Heart right ventricle (tissue), 16 donors: ENCODE results near the gene CDK9. TPM values are rescaled to one million over a fixed set of nuclear protein-coding genes. Genes with fewer than 3 reads are reported as not detected.

Experiments used
- ATAC-seq, 8 donors: fragments of 200-7000 bp; cut with Tn5 transposase; one replicate each; pipeline ENCODE4 v1.9.1; 2020; ENCODE audit warnings: mild to moderate bottlenecking in 8 of 8, moderate library complexity in 8 of 8, moderate number of reproducible peaks in 1 of 8
- DNase-seq, 2 donors: peaks; one replicate each; pipeline ENCODE4 v3.0.0-alpha.2; 2020
- H3K27ac ChIP-seq, 10 donors: fragments of 200-600 bp; sonication (generic) in 2 of 10; one replicate each; pipeline versions ENCODE4 v1.5.0 to v1.8.0; 2020 to 2022; ENCODE audit warnings: mild to moderate bottlenecking in 3 of 10
- H3K27me3 ChIP-seq, 7 donors: fragments of 200-600 bp; one replicate each; pipeline ENCODE4 v1.8.0; 2021 to 2022; ENCODE audit warnings: mild to moderate bottlenecking in 2 of 7
- H3K36me3 ChIP-seq, 9 donors: fragments of 200-600 bp; sonication (generic) in 1 of 9; one replicate each; pipeline versions ENCODE4 v1.5.0 to v1.8.0; 2020 to 2022; ENCODE audit warnings: mild to moderate bottlenecking in 2 of 9
- H3K4me1 ChIP-seq, 9 donors: fragments of 200-600 bp; sonication (generic) in 1 of 9; one replicate each; pipeline versions ENCODE4 v1.5.0 to v1.8.0; 2020 to 2022; ENCODE audit warnings: mild to moderate bottlenecking in 4 of 9
- H3K4me3 ChIP-seq, 10 donors: fragments of 200-600 bp; sonication (generic) in 2 of 10; one replicate each; pipeline versions ENCODE4 v1.5.0 to v1.8.0; 2020 to 2022; ENCODE audit warnings: mild to moderate bottlenecking in 7 of 10, moderate library complexity in 2 of 10
- H3K9me3 ChIP-seq, 11 donors: fragments of 200-600 bp in 10 of 11; sonication (generic) in 2 of 11; one replicate each; pipeline versions ENCODE4 v1.5.0 to v1.8.0; 2013 to 2022; ENCODE audit warnings: mild to moderate bottlenecking in 2 of 11, control low read depth in 1 of 11, moderate library complexity in 1 of 11
- WGBS, 2 donors: extraction: QIAGEN DNeasy Blood & Tissue Kit; methylation state at CpG; one replicate each; pipeline ENCODE4 v1.1.7; 2013; ENCODE audit warnings: inconsistent platforms in 1 of 2; 5-methylcytosine and 5-hydroxymethylcytosine counted together
- intact Hi-C, 10 donors: fragments of 100-400 bp; cut with DNase I; formaldehyde crosslinking; loops; one replicate each; pipeline versions ENCODE4 v1.11.1 to v1.14.2; 2022
- polyA plus RNA-seq, 2 donors: library from polyadenylated mRNA; stranded (reverse); fragments of 200-250 nt; gene quantifications; one replicate each; pipeline ENCODE4 v1.2.3, GENCODE V29; 2013
- total RNA-seq, 10 donors: library from RNA; stranded (reverse); fragmentation: NEBNext Ultra II Directional in 3 of 10; extraction: Animal tissue kit (Norgen Biotek cat#: 25700) in 3 of 10; gene quantifications; one replicate each; pipeline versions ENCODE4 v1.2.1 to v1.2.4, GENCODE V29; 2021 to 2023
- TF ChIP-seq, protein P1 (sequence below), 9 donors: fragments of 200-600 bp; sonication (generic) in 2 of 9; IDR thresholded peaks; one replicate each; pipeline versions ENCODE4 v1.5.0 to v1.8.0; 2021 to 2022; ENCODE audit warnings: antibody characterized with exemption in 9 of 9, mild to moderate bottlenecking in 5 of 9, moderate library complexity in 1 of 9
- donor health status: Arrhythmogenic right ventricular cardiomyopathy.
- donor health status: ischemic (EF 13 %, LVEDD 7.1; RV severe dilation, severe dysfunction).
- donor health status: healthy with polysubstance abuse.
- donor health status: DM: no; HTN: yes; CAD: no.
- donor health status: DM: no; HTN: no; CAD: no.
- donor health status: ischemic (EF 25% LVEDD 6.9; RV normal size, moderate dysfunction).
- donor health status: ischemic (EF 25% LVEDD 5.7; RV mildly dilated, moderate dysfunction).
- donor health status: healthy.
- donor health status: DM: yes; HTN: yes; CAD: no.
- donor health status: Ischemic cardiomyopathy.
- donor health status: ischemic (EF 35%, LVEDD 5.7; RV mildly dilated, moderate dysfunction).
- donor health status: nonischemic (EF 11% LVEDD 7.7; RV severe dilation, severe dysfunction).
- donor health status: DM: yes; HTN: yes; CAD: no.
- donor health status: PGD.
- donor health status: ischemic (EF 29% LVEDD 5.4; RV normal size, mild dysfunction).
- donor health status: nonischemic (EF 23%, LVEDD 6.1; RV moderate dilation, normal function).

CDK9 gene
- total and polyA plus RNA-seq, 12 donors, result 30.9 to 59.0 (median 44.1) TPM

DNA sequence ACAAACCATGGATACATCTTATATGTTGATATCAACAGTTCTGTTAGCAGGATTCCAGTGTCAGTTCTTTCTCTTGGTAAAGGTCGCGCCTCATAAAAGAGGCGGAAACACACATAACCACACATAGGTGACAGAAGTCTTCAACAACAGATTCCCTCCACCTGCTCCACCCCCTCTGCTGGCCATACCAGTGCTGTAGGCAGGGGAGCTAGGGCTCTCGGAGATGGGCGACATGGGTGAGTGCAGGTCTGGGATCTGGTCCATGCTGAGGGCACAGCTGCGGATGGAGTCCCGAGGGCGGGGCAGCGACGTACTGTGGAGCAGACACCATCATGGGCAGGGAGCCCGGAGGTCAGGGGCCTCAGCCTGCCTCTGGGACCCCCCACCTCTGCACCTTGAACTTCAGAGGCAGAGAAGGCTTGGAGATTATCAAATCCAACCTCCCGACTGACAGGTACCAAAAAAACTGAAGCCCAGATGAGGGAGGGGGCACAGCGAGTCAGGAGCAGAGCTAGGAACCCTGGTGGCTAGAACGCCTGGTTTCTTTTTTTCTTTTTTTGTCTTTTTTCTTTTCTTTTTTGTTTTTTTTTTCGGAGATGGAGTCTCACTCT lies 38.8 kb upstream of the CDK9 start:
- WGBS, 2 donors, result 73 to 77% methylated on average over 15 of the region's 15 CpGs
- Histone ChIP-seq H3K27ac (no peak overlapping the region), H3K9me3 (no peaks in the 10 kb centered on the region), H3K4me1 (peaks cover 0 to 25% (median 5%) of the 10 kb centered on the region in 9 donors), H3K4me3 (no peak overlapping the region), H3K36me3 (peaks cover 0 to 100% (median 28%) of the 10 kb centered on the region in 9 donors), H3K27me3 (no peaks in the 10 kb centered on the region)
- ATAC-seq, result no peak
- TF ChIP-seq, protein P1, sequence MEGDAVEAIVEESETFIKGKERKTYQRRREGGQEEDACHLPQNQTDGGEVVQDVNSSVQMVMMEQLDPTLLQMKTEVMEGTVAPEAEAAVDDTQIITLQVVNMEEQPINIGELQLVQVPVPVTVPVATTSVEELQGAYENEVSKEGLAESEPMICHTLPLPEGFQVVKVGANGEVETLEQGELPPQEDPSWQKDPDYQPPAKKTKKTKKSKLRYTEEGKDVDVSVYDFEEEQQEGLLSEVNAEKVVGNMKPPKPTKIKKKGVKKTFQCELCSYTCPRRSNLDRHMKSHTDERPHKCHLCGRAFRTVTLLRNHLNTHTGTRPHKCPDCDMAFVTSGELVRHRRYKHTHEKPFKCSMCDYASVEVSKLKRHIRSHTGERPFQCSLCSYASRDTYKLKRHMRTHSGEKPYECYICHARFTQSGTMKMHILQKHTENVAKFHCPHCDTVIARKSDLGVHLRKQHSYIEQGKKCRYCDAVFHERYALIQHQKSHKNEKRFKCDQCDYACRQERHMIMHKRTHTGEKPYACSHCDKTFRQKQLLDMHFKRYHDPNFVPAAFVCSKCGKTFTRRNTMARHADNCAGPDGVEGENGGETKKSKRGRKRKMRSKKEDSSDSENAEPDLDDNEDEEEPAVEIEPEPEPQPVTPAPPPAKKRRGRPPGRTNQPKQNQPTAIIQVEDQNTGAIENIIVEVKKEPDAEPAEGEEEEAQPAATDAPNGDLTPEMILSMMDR (IDR thresholded peaks at IDR 0.05), result peak in 1 of 9 donors; percentile 9
- intact Hi-C loops, result loop anchor here in 1 of 10 donors (5.0 kb wide), 1 partner anchor 35 kb away; no protein-coding TSS in a partner anchor
- no peak for DNase-seq

DNA sequence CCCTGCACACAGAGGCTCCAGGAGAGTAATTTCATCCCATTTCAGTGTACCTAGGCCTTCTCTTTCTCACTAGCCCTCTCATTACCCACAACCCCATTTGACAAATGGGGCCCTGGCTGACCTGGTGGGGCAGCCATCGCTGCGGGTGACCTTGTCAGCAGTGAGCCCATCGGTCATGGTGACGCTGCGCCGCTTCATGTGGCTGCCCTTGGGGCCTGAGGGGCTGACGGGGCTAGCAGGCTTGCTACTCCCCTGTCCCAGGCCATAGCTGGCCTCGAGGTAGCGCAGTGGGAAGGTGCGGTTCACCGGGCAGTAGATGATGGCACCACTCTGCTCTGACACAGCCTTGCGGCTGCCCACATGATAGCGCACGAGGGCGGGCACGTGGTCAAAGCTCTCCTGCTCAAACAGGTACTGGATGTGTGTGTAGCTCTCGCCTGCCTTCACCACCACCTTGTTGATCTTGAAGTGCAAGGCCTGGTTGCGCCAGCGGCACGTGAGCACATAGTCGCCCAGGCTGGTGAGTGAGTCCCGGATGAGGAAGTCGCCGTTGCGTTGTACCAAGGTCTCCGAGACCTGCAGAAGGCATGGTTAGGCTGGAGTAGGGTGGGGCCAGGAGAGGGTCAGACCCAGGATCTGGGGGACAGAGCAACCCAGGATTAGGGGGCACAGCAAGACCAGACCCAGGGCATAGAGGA lies 36.6 kb upstream of the CDK9 start:
- H3K36me3 ChIP-seq, result peaks cover 0 to 87% (median 28%) of the 10 kb centered on the region in 9 donors
- intact Hi-C loops, result loop anchor here in 1 of 10 donors (5.0 kb wide), 1 partner anchor 33 kb away; no protein-coding TSS in a partner anchor
- peaks cover 0 to 13% (median 6%) of the 10 kb centered on the region in 7 donors for H3K27me3 ChIP-seq
- no peak overlapping the region for H3K4me3 ChIP-seq
- DNase-seq, result no peak
- no peaks in the 10 kb centered on the region for H3K9me3 ChIP-seq
- H3K4me1 ChIP-seq, result peaks cover 0 to 29% (median 3%) of the 10 kb centered on the region in 9 donors
- ATAC-seq, result no peak
- no peak overlapping the region for H3K27ac ChIP-seq
- WGBS, 2 donors, result 89 to 93% methylated on average over 26 of the region's 26 CpGs
- TF ChIP-seq, protein P1 (IDR thresholded peaks at IDR 0.05), result no peak

DNA sequence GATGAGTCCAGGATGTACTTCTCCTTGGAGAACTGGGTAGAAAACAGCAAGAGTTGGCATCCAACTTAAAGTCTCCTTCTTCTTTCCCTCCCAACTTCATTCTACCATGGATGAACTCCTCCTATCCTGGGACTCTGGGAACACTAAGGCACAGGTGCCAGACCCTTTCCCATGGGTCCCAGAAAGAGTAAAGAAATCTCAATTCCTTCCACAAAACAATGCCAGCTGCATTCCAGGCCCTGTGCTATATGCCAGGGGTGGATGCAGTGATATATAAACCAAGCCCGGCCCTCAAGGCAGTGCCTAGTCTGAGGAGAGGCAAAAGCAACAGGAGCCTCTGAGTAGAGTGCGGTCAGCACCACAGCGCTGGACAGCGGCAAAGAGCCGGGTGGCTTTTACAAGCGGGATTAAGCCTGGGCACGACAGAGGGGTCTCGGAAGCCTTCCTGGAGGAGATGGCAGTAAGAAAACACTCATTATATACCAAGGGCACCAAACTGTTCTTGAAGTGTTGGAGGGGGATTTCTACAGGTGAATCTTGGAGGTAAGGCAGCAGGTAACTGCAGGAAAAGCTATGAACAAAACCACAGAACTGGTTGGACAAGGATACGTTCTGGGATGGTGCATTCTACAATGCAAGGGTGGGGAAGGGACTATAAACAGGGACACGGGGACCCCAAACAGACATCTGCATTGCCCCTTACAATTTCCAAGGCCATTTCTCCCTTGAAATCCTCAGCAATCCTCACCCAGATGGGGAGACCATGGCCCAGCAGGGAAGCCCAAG lies 34.4 kb upstream of the CDK9 start:
- H3K27me3 ChIP-seq, result peaks cover 0 to 32% (median 27%) of the 10 kb centered on the region in 7 donors
- peaks cover 5 to 48% (median 12%) of the 10 kb centered on the region in 9 donors for H3K4me1 ChIP-seq
- H3K36me3 ChIP-seq, result peaks cover 0 to 81% (median 28%) of the 10 kb centered on the region in 9 donors
- ATAC-seq (peak in 3 of 8 donors; percentile 33 to 48 (median 35)), DNase-seq (no peak)
- WGBS, 2 donors, result 35 to 37% methylated on average over 10 of the region's 10 CpGs
- intact Hi-C loops, result no loop called here
- TF ChIP-seq, protein P1 (IDR thresholded peaks at IDR 0.05), result no peak
- H3K4me3 ChIP-seq, result no peak overlapping the region
- no peaks in the 10 kb centered on the region for H3K9me3 ChIP-seq
- H3K27ac ChIP-seq, result peak overlapping the region in 1 of 10 donors; percentile 22

DNA sequence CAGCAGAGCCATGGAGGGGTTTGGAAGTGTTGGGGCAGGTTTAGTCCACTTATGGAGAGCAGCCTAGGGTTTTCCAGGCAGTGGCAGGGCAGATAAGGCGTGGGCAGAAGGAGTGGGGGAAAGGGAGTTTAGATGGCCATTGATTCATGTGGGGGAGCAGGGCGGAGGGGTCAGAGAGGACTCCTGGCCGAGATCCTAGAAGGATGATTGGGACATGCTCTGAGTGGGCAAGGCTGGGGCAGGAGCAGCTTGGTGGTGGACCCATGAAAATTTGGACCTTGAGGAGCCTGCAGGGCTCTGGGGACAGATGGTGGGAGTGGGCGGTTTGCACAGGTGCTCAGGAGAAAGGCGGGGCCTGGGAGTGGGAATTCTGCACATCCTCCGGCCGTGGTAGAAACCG lies 32.7 kb upstream of the CDK9 start:
- H3K36me3 ChIP-seq, result peaks cover 0 to 74% (median 28%) of the 10 kb centered on the region in 9 donors
- DNase-seq (no peak), ATAC-seq (no peak)
- 72 to 82% methylated on average over 8 of the region's 8 CpGs for WGBS, 2 donors
- peak overlapping the region in 2 of 10 donors; percentile 80 to 84 for H3K27ac ChIP-seq
- no peaks in the 10 kb centered on the region for H3K9me3 ChIP-seq
- peaks cover 5 to 64% (median 17%) of the 10 kb centered on the region in 9 donors for H3K4me1 ChIP-seq
- intact Hi-C loops, result no loop called here
- no peak overlapping the region for H3K4me3 ChIP-seq
- H3K27me3 ChIP-seq, result peaks cover 0 to 40% (median 27%) of the 10 kb centered on the region in 7 donors
- TF ChIP-seq, protein P1 (IDR thresholded peaks at IDR 0.05), result no peak
